Gastroesophageal sphincter (tissue), 4 donors: Measurements from ENCODE around the gene CD38. TPM values are rescaled to one million over a fixed set of nuclear protein-coding genes. Genes with fewer than 3 reads are reported as not detected.

Source experiments
- ATAC-seq: fragments of 150-250 bp; one replicate; pipeline ENCODE4 v1.9.1; 2016; ENCODE audit warnings: mild to moderate bottlenecking, moderate library complexity
- H3K27ac ChIP-seq, 4 donors: fragments of 200-600 bp; sonication (generic) in 3 of 4; 1 replicate in 3 of 4; 2 replicates in 1 of 4; pipeline ENCODE4 v1.5.1; 2016 to 2019
- H3K27me3 ChIP-seq: fragments of 200-600 bp; sonication (generic); one replicate; pipeline ENCODE4 v1.5.1; 2019
- H3K36me3 ChIP-seq, 2 donors: fragments of 200-600 bp; sonication (generic); one replicate each; pipeline ENCODE4 v1.5.1; 2019; ENCODE audit warnings: control low read depth in 1 of 2
- H3K4me1 ChIP-seq, 3 donors: fragments of 200-600 bp; sonication (generic); 1 replicate in 2 of 3; 2 replicates in 1 of 3; pipeline ENCODE4 v1.5.1; 2016 to 2019; ENCODE audit warnings: control low read depth in 2 of 3
- H3K4me3 ChIP-seq, 2 donors: fragments of 200-600 bp; sonication (generic); one replicate each; pipeline ENCODE4 v1.5.1; 2019; ENCODE audit warnings: mild to moderate bottlenecking in 1 of 2, moderate library complexity in 1 of 2
- H3K9me3 ChIP-seq, 3 donors: fragments of 200-600 bp; sonication (generic); one replicate each; pipeline ENCODE4 v1.5.1; 2017 to 2019; ENCODE audit warnings: control low read depth in 2 of 3
- EP300 ChIP-seq: sonication (generic); formaldehyde crosslinking; IDR thresholded peaks from one replicate; pipeline ENCODE4 v1.6.1; 2017; ENCODE audit warnings: antibody characterized with exemption, mild to moderate bottlenecking
- POLR2A ChIP-seq, 2 donors: fragments of 450-650 bp; IDR thresholded peaks; one replicate each; pipeline ENCODE4 v1.6.1; 2017; ENCODE audit warnings: antibody characterized with exemption in 2 of 2, mild to moderate bottlenecking in 2 of 2, moderate library complexity in 1 of 2
- POLR2AphosphoS5 ChIP-seq: sonication (generic); formaldehyde crosslinking; IDR thresholded peaks from one replicate; pipeline ENCODE4 v1.6.1; 2017; ENCODE audit warnings: antibody characterized with exemption
- WGBS, 2 donors: methylation state at CpG; one replicate each; pipeline ENCODE4 v1.1.5; 2018; ENCODE audit warnings: low coverage in 1 of 2; 5-methylcytosine and 5-hydroxymethylcytosine counted together
- total RNA-seq, 4 donors: library from RNA; depleted of rRNA; stranded (reverse); fragments of >200 nt; gene quantifications; one replicate each; pipeline ENCODE4 v1.1.0, GENCODE V29; 2016
- TF ChIP-seq, protein P1 (sequence below), 4 experiments: fragments of 200-600 bp in 2 of 4; fragments of 450-650 bp in 2 of 4; sonication (generic) in 1 of 4; IDR thresholded peaks; one replicate each; pipeline ENCODE4 v1.5.1; 2017 to 2019; ENCODE audit warnings: antibody characterized with exemption in 4 of 4, mild to moderate bottlenecking in 2 of 4, moderate library complexity in 2 of 4

The CD38 gene
- total RNA-seq, 4 donors from 2014 or later = 1.0 to 5.8 (median 2.4) TPM

DNA sequence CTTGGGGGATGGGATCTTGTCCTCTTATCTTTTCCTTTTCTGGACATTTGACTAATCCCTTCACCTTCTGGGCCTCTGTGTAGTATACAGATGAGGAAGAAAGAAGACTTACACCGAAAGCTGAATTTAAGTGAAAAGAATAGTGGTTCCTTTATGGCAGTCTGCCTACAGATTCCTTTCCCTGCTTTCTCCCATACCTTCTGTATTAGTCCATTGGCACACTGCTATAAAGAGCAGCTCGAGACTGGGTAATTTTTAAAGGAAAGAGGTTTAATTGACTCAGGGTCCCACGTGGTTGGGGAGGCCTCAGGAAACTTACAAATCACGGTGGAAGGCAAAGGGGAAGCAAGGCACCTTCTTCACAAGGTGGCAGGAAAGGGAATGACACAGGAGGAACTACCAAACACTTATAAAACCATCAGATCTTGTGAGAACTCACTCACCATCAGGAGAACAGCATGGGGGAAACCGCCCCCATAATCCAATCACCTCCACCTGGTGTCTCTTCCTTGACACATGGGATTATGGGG is 34.0 kb upstream of the CD38 start:
- Histone ChIP-seq H3K4me3 (no peak overlapping the region), H3K27ac (no peak overlapping the region), H3K36me3 (no peaks in the 10 kb centered on the region), H3K27me3 (no peaks in the 10 kb centered on the region), H3K4me1 (no peaks in the 10 kb centered on the region), H3K9me3 (no peaks in the 10 kb centered on the region)
- TF ChIP-seq, protein P1, sequence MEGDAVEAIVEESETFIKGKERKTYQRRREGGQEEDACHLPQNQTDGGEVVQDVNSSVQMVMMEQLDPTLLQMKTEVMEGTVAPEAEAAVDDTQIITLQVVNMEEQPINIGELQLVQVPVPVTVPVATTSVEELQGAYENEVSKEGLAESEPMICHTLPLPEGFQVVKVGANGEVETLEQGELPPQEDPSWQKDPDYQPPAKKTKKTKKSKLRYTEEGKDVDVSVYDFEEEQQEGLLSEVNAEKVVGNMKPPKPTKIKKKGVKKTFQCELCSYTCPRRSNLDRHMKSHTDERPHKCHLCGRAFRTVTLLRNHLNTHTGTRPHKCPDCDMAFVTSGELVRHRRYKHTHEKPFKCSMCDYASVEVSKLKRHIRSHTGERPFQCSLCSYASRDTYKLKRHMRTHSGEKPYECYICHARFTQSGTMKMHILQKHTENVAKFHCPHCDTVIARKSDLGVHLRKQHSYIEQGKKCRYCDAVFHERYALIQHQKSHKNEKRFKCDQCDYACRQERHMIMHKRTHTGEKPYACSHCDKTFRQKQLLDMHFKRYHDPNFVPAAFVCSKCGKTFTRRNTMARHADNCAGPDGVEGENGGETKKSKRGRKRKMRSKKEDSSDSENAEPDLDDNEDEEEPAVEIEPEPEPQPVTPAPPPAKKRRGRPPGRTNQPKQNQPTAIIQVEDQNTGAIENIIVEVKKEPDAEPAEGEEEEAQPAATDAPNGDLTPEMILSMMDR (IDR thresholded peaks at IDR 0.05) = no peak
- TF ChIP-seq POLR2AphosphoS5 = no peak
- TF ChIP-seq POLR2A (IDR thresholded peaks at IDR 0.05) = no peak
- TF ChIP-seq EP300 = no peak
- no peak for ATAC-seq
- 42 to 45% methylated on average over 4 to 5 of the region's 5 CpGs for WGBS, 2 donors

DNA sequence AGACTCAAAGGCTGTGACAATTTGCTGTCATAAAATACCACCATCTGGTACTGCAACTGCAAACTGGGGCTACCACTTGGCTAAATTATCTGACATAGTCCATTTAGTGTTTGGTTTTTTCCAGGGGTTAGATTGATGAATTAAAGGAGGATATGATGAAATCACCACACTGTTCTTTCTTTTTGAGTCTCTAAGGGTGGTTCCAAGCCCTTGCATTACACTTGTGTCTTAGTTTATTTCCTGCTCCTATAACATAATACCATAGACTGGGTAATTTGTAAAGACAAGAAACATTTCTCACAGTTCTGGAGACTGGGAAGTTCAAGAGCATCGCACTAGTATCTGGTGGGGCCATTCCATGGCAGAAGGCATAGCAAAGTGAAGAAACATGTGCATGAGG is 32.0 kb upstream of the CD38 start:
- H3K27ac ChIP-seq = no peak overlapping the region
- no peaks in the 10 kb centered on the region for H3K27me3 ChIP-seq
- TF ChIP-seq, protein P1 (IDR thresholded peaks at IDR 0.05) = no peak
- TF ChIP-seq EP300 (no peak), POLR2A (IDR thresholded peaks at IDR 0.05) (no peak), POLR2AphosphoS5 (no peak)
- WGBS, 2 donors = 100% methylated on average over 1 of the region's 1 CpG
- H3K4me1 ChIP-seq = no peaks in the 10 kb centered on the region
- H3K4me3 ChIP-seq = no peak overlapping the region
- no peaks in the 10 kb centered on the region for H3K9me3 ChIP-seq
- no peaks in the 10 kb centered on the region for H3K36me3 ChIP-seq
- ATAC-seq = no peak

DNA sequence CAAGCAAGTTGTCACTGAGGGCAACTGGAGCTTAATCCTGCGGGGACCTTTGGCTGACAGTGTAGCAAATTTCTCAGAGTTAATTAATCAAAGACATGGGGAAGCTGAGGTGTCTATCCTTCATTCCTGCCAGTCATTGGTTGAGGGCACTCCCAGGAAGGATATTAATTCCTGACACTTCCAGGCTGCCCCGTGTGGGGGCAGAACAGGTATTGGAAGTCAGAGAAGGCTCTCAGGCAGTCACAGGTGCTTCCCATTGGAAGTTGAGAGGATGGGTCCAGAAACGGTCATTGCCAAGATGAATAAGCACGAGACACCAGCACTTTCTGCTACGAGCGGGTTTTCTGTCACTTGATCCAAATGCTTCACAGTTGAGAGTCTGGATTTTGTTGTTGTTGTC is 29.1 kb upstream of the CD38 start:
- no peak for ATAC-seq
- Histone ChIP-seq H3K4me1 (no peaks in the 10 kb centered on the region), H3K36me3 (no peaks in the 10 kb centered on the region), H3K9me3 (no peaks in the 10 kb centered on the region), H3K27me3 (no peaks in the 10 kb centered on the region), H3K27ac (no peak overlapping the region), H3K4me3 (no peak overlapping the region)
- WGBS, 2 donors = 60 to 86% methylated on average over 1 to 5 of the region's 6 CpGs
- TF ChIP-seq POLR2A (IDR thresholded peaks at IDR 0.05) (no peak), EP300 (no peak), POLR2AphosphoS5 (no peak)
- TF ChIP-seq, protein P1 (IDR thresholded peaks at IDR 0.05) = no peak

DNA sequence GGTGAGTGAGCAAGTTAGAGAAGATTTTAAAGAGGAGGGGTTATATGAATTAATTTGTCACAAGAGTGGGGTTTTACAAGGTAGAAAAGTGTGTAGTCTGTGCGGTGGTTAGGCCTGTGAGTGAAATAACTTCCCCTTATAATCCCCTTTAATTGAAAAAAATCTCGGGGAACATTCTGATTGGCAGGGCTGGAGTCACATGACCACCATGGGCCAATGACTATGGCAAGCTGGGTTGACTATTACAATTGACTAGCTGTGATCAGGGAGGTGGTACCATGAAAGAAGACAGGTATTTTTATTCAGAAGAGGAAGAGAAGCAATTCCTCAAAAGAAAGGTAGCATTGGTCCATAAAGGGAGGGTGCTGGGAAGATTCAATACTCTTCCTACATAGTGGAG is 27.0 kb upstream of the CD38 start:
- H3K4me3 ChIP-seq = no peak overlapping the region
- H3K27me3 ChIP-seq = no peaks in the 10 kb centered on the region
- 100% methylated on average over 2 of the region's 2 CpGs for WGBS, 2 donors
- no peak for ATAC-seq
- no peaks in the 10 kb centered on the region for H3K9me3 ChIP-seq
- no peak for TF ChIP-seq EP300
- TF ChIP-seq POLR2AphosphoS5 = no peak
- TF ChIP-seq, protein P1 (IDR thresholded peaks at IDR 0.05) = no peak
- TF ChIP-seq POLR2A (IDR thresholded peaks at IDR 0.05) = no peak
- no peaks in the 10 kb centered on the region for H3K4me1 ChIP-seq
- no peak overlapping the region for H3K27ac ChIP-seq
- H3K36me3 ChIP-seq = no peaks in the 10 kb centered on the region

DNA sequence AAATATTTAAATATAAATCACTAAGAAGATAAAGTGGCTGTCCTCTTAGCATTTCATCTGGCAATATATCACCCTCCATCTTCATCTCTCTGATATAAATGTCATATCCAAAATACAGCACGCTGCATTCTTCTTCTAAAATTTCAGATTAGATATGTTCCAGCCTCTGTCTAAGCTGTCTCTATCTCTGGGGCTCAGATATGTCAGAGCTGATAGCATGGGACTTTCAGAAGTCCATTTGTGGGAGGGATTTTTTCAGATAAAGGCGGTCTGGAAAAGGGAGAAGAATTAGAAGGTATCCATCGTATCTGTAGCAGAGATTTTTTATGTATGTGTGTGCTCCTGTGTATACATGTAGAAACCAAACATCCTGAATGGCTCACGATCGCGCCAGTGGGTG is 25.0 kb upstream of the CD38 start:
- Histone ChIP-seq H3K27ac (no peak overlapping the region), H3K4me1 (no peaks in the 10 kb centered on the region), H3K36me3 (no peaks in the 10 kb centered on the region), H3K27me3 (no peaks in the 10 kb centered on the region), H3K4me3 (no peak overlapping the region), H3K9me3 (no peaks in the 10 kb centered on the region)
- ATAC-seq = no peak
- TF ChIP-seq POLR2AphosphoS5 = no peak
- TF ChIP-seq, protein P1 (IDR thresholded peaks at IDR 0.05) = no peak
- no peak for TF ChIP-seq EP300
- TF ChIP-seq POLR2A (IDR thresholded peaks at IDR 0.05) = no peak
- WGBS, 2 donors = 78 to 96% methylated on average over 4 to 6 of the region's 6 CpGs
